SU-DHL-6 (cell line): ENCODE data around the gene CCDC85B.

Source experiments
- CTCF ChIP-seq: fragments of 200-600 bp; sonication (generic); IDR thresholded peaks from one replicate; pipeline ENCODE4 v1.5.1; 2017; ENCODE audit warnings: antibody characterized with exemption, mild to moderate bottlenecking, low read length, moderate library complexity; ENCODE audit not compliant: insufficient read depth, poor library complexity, severe bottlenecking
- EZH2phosphoT487 ChIP-seq: fragments of 200-600 bp; sonication (generic), shearing (Covaris generic); conservative IDR thresholded peaks from 2 replicates; pipeline ENCODE4 v1.6.1; 2018; ENCODE audit warnings: mild to moderate bottlenecking, antibody characterized with exemption, low read length, moderate library complexity, mixed read lengths

- TF ChIP-seq CTCF (no peak), EZH2phosphoT487 (no peak)
Measured at GRCh38 chr11:65854161-65854592, 36.3 kb upstream of the CCDC85B start.
